Measurements from ENCODE around the gene ZNF705A.
A peak's percentile ranks its signal among the peaks of the same experiment; 100 is the strongest.
"Not testable (repeated sequence)": the region's sequence is repeated elsewhere in the genome, so short reads cannot be mapped to it uniquely, and the experiment has no call there.

ZNF705A gene

DNA sequence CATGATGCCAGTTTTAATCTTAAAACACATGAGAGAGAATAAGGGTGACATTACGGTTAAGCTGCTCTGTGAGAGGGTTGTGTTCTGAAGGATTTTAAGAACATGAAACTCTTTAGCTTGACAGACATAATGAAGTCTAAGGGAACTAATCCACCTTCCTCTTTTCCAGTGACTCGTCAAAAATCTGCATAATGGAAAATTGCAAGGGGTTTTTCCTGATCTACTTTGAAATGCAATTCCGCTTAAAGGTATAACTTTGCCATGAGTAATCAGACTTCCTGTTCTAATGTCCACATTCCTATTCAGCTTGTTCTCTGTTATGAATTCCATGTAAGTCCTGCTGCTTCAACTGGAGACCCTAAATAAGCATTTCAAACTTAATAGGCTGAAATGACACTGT lies at the start of gene ZNF705A:
ZNF705A (plus strand) TSS at position 171 of the 400 bp plus-strand sequence. CDS start 15,611 bp downstream, outside the sequence.
- no peak for DNase-seq (ENCODE audit: low read depth in 4 of 4, low spot score in 1 of 4)

- DNase-seq (ENCODE audit: low read depth in 4 of 4, low spot score in 1 of 4), result peak; percentile 49 to 60 (median 56)
Observed at GRCh38 chr12:8108808-8109398, 47.9 kb upstream of the ZNF705A start.

DNA sequence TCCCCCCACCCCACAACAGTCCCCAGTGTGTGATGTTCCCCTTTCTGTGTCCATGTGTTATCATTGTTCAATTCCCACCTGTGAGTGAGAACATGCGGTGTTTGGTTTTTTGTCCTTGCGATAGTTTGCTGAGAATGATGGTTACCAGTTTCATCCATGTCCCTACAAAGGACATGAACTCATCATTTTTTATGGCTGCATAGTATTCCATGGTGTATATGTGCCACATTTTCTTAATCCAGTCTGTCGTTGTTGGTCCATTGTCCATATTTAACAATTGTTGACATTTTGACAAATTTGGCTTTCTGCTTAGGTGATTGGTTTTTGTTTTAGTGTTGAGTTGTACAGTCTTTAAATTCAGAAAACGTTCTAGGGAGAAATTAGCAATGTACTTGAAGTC lies 43.7 kb upstream of the ZNF705A start:
- DNase-seq (ENCODE audit: low read depth in 4 of 4, low spot score in 1 of 4), result not testable (repeated sequence)

DNA sequence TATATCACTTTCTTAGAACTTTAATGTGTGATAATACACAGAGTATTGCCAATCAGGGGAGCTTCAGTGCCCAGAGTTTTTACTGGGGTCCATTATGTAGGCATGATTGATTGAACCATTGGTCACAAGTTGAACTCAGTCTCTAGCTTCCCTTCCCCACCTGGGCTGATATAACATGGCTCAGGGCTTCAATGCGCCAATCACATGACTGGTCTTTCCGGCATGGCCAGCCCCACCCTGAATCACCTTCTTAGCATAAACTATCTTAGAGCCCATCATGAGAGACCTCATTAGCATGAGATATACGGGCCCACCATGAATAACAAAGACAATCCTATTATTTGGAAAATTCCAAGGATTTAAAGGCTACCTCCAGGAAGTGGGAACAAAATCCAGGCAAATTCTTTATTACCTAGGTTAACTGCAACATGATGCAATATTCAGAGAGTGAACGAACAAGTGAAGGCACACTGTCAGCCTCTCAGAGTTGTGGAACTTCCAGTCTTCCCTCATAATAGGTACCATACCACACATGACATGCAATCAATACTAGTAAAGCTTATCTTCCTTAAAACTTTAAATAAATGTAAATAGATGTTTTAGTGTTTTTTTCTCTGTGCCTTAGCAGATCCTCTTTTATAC lies 36.6 kb upstream of the ZNF705A start:
- no peak for DNase-seq (ENCODE audit: low read depth in 4 of 4, low spot score in 1 of 4)

GRCh38 chr12:8123124-8123912 lies 33.5 kb upstream of the ZNF705A start, which contains the start of gene CLEC4A:
CLEC4A (plus strand) TSS chr12:8123617; CDS start chr12:8123879, 262 bp downstream.
- no peak for DNase-seq (ENCODE audit: low read depth in 4 of 4, low spot score in 1 of 4)

DNA sequence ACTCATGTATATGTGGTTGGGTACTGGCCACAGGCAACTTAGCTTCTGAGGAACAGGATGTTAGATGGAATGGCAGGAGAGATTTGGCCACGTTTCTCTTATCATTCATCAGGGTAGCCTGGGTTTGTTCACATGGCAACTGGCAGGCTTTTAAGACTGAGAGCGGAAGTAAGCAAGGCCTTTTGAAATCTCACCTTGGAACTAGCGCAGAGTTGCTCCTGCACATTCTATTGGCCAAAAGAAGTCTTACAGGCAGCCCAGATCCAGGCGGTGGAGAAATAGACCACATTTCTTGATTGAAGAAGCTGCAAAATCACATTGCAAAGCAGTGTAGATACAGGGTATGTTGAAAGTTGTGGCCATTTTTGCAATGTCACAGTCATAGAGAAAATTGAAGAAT lies 29.7 kb upstream of the ZNF705A start:
- no peak for DNase-seq (ENCODE audit: low read depth in 4 of 4, low spot score in 1 of 4)

DNA sequence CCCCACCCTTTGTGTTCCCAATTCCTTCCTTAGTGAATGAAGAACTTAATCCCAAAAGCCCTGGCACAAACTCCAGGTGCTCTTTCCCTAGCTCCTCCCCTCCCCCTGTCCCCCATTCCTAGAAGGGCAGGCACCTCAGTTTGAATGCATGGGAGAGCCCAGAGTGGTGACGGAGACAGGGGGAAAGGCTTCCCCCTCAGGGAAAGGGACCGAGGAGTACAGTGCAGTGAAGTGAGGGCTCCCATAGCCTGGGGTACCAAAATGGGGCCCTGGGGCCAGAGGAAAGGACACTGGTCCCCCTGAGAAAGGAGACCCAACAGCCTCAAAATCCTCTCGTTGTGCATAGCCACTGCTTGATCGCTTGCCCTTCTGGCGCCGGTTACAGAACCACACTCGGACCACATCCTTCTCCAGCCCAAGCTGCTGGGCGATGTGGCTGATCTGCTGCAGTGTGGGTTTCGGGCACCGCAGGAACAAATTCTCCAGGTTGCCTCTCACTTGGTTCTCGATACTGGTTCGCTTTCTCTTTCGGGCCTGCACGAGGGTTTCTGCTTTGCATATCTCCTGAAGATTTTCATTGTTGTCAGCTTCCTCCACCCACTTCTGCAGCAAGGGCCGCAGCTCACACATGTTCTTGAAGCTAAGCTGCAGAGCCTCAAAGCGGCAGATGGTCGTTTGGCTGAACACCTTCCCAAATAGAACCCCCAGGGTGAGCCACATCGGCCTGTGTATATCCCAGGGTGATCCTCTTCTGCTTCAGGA lies 23.0 kb upstream of the ZNF705A start:
- DNase-seq (ENCODE audit: low read depth in 4 of 4, low spot score in 1 of 4), result not testable (repeated sequence)

GRCh38 chr12:8134398-8134930 lies 22.4 kb upstream of the ZNF705A start:
- not testable (repeated sequence) for DNase-seq (ENCODE audit: low read depth in 4 of 4, low spot score in 1 of 4)

DNA sequence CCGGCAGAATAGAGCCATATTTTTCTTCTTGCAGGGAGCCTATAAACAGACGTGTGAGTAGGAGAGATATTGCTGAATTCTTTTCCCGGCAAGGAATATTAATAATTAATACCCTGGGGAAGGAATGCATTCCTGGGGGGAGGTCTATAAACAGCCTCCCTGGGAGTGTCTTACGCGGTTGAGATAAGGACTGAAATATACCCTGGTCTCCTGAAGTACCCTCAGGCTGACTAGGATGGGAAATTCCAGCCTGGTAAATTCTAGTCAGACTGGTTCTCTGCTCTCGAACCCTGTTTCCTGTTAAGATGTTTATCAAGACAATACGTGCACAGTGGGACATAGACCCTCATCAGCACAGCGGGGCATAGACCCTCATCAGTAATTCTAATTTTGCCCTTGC lies 15.2 kb upstream of the ZNF705A start:
- not testable (repeated sequence) for DNase-seq (ENCODE audit: low read depth in 4 of 4, low spot score in 1 of 4)

- no peak for DNase-seq (ENCODE audit: low read depth in 4 of 4, low spot score in 1 of 4)
Observed at GRCh38 chr12:8143261-8143660, 13.6 kb upstream of the ZNF705A start.

GRCh38 chr12:8145754-8146441 lies 10.9 kb upstream of the ZNF705A start:
- no peak for DNase-seq (ENCODE audit: low read depth in 4 of 4, low spot score in 1 of 4)

DNA sequence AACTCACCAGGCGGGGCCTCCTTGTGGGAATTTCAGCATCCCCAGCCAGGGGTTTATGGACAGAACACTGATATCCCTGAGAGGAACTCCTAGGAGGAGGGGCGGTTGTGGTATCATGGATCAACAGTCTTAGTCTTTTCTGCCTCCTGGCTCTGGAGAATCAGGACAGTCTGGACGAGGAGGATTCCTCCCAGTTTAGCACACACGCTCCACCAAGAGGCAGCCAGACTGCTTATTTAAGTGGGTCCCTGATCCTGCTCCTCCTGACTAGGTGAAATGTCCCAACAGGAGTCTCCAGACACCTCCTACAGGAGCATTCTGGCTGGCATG lies 10.4 kb upstream of the ZNF705A start:
- no peak for DNase-seq (ENCODE audit: low read depth in 4 of 4, low spot score in 1 of 4)

GRCh38 chr12:8154526-8154925 lies 2.3 kb upstream of the ZNF705A start:
- no peak for DNase-seq (ENCODE audit: low read depth in 4 of 4, low spot score in 1 of 4)

DNA sequence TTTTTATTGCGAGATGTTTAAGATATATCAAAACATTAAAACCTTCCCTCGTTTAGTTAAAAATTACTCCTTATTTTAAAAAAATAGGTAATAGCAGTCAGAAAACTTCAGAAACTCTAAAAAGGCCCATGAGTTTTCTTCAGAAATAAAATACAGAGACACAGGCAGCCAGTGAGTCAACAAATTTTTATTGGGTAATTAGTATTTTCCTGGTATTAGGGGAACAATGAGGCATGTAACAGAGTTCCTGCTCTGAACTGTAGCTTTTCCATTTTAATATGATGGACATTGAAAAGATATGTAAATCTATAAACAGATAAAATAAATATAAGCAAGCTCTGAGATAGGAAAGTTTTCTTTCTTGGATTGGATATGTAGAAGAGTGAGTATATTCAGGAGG lies 399 bp upstream of the ZNF705A start:
- DNase-seq (ENCODE audit: low read depth in 4 of 4, low spot score in 1 of 4), result no peak

DNA sequence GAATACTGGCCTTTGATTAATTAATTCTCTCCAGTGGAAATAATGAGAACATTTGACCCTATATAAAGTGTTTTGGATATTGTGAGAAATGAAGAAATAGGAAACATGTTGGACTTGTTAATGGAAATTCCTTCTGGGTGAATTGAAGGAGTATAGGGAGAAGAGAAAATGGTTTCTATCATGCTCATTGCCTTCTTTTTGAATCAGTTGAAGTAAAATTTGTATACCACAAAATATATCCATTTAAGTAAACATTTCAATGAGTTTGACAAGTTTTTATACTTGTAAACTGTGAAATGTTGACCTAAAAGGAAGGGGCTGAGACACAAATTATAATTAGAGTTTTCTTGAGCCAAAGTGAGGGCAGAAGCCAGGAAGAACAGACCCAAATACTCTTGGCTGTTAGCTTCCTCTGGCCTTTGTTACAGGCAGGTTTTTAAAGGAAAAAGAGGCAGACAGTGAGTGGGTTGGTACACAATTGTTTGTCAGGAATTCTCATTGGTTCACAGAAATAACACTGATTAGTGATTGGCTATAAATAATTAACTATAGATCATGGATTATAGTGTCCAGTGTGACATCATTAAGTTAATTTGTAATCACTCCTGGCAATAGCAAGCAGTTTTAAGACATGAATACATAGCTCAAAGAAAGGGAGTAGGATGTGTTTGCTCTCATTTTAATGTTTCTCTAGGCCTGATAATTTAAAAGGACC lies 826 bp downstream of the ZNF705A start:
- DNase-seq (ENCODE audit: low read depth in 4 of 4, low spot score in 1 of 4), result no peak

DNA sequence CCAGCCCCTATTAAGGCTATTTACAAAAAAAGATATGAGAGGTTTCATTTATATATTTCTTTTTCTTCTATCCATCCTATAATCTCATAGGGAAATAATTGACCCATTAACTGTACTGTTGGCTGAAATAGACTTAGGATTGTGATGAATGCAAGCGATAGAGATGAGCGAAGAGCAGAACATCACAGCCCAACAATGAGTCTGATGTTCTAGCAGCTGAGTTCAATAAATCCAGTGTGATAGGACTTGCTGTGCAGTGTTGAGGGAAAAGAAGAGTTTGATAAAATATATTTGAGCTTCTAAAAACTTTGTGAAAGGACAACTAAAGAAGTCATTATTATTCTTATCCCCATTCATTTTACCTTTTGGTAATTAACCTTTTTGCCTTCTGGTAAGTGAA lies 16.1 kb downstream of the ZNF705A start:
- not testable (repeated sequence) for DNase-seq (ENCODE audit: low read depth in 4 of 4, low spot score in 1 of 4)

GRCh38 chr12:8179989-8180585 lies 23.3 kb downstream of the ZNF705A start:
- DNase-seq (ENCODE audit: low read depth in 4 of 4, low spot score in 1 of 4), result peak; percentile 25 to 53 (median 42)

GRCh38 chr12:8181271-8181670 lies 24.5 kb downstream of the ZNF705A start:
- DNase-seq (ENCODE audit: low read depth in 4 of 4, low spot score in 1 of 4), result not testable (repeated sequence)

DNA sequence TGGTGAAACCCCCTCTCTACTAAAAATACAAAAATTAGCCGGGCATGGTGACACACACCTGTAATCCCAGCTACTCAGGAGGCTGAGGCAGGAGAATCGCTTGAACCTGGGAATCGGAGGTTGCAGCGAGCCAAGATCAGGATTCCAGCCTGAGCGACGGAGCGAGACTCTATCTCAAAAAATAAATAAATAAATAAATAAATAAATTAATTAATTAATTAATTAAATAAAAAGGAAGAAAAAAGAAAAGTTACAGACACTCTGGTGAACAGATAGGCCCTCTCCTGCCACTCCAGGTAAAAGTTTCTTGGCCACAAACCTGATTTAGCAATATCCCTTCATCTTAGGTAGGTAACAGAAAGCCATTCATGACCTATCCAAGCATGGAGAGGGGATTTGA lies 26.1 kb downstream of the ZNF705A start:
- not testable (repeated sequence) for DNase-seq (ENCODE audit: low read depth in 4 of 4, low spot score in 1 of 4)

- not testable (repeated sequence) for DNase-seq (ENCODE audit: low read depth in 4 of 4, low spot score in 1 of 4)
Observed at GRCh38 chr12:8183346-8183745, 26.5 kb downstream of the ZNF705A start.

Data from stimulated activated CD4-positive, alpha-beta T cell treated with anti-CD3 and anti-CD28 coated beads, Interleukin-1b, Interleukin-23, amount 100 ng/mL, for 24 hours (primary cell).